ENCODE results near the gene PAFAH2. TPM values are rescaled to one million over a fixed set of nuclear protein-coding genes. Genes with fewer than 3 reads are reported as not detected.
A peak's percentile ranks its signal among the peaks of the same experiment; 100 is the strongest.

Gene PAFAH2
- total RNA-seq, 1 experiment from 2014 or later = 13.0 TPM

GRCh38 chr1:25993197-25993951 lies 4.5 kb downstream of the PAFAH2 start:
- Histone ChIP-seq H3K9ac (ENCODE audit: low read length) (no peak overlapping the region), H3K36me3 (ENCODE audit: control insufficient read depth in 1 of 2, insufficient read depth in 2 of 2, low read length in 2 of 2) (no peaks in the 10 kb centered on the region; a peak in 1 of 4 replicates), H3K4me1 (ENCODE audit: control insufficient read depth in 1 of 2, insufficient read depth in 2 of 2, low read length in 2 of 2) (peaks cover 5 to 23% of the 10 kb centered on the region in 2 experiments; a peak in 3 of 4 replicates), H3K9me2 (ENCODE audit: insufficient read depth) (no peaks in the 10 kb centered on the region), H3K9me3 (ENCODE audit: control insufficient read depth in 1 of 2, insufficient read depth in 1 of 2, low read depth in 1 of 2, low read length in 2 of 2) (no peaks in the 10 kb centered on the region), H2AFZ (ENCODE audit: low read depth, low read length, poor library complexity, severe bottlenecking) (no peak overlapping the region), H3K79me2 (ENCODE audit: insufficient read depth, low read length) (peaks cover 9% of the 10 kb centered on the region; the same call in 1 of the 2 replicates), H4K20me1 (ENCODE audit: insufficient read depth) (no peaks in the 10 kb centered on the region), H3K4me3 (replicated peaks in 1 of 2; ENCODE audit: low read depth in 1 of 2, low read length in 2 of 2) (no peak overlapping the region), H3K27ac (ENCODE audit: low read depth, low read length) (no peak overlapping the region), H3K4me2 (ENCODE audit: low read length) (no peak overlapping the region), H3K27me3 (ENCODE audit: insufficient read depth, low read length) (no peaks in the 10 kb centered on the region)
- no peak for DNase-seq (ENCODE audit: low read depth, low spot score)
- no peak for ATAC-seq
- intact Hi-C loops (cut with micrococcal nuclease) = loop anchor here (10.0 kb wide), 1 partner anchor 449 kb away; the partner anchor contains the start of gene LDLRAP1
- ChIA-PET CTCF (no interaction called here), RAD21 (ENCODE audit: low non-redundant PET in 1 of 2, low total read pairs in 2 of 2, uncharacterized antibody in 2 of 2, unreplicated experiment in 2 of 2) (no interaction called here), POLR2A (interaction anchor here (0.9 kb wide), 1 partner anchor 98 kb away, joined by 3 read pairs; no protein-coding TSS in a partner anchor)
- TF ChIP-seq EZH2 (IDR thresholded peaks at IDR 0.05) (no peak), ATF3 (IDR thresholded peaks at IDR 0.05) (no peak), ZFX (IDR thresholded peaks at IDR 0.05) (no peak), SIN3A (IDR thresholded peaks at IDR 0.05; ENCODE audit: low read depth) (no peak), MAX (IDR thresholded peaks at IDR 0.05) (no peak), SP1 (IDR thresholded peaks at IDR 0.05; ENCODE audit: low read depth) (no peak)
- BruUV-seq (replicated peaks) = no TSS peak

GRCh38 chr1:25992689-25993171 lies 5.1 kb downstream of the PAFAH2 start:
- Histone ChIP-seq H3K9ac (ENCODE audit: low read length) (no peak overlapping the region), H3K9me3 (ENCODE audit: control insufficient read depth in 1 of 2, insufficient read depth in 1 of 2, low read depth in 1 of 2, low read length in 2 of 2) (no peaks in the 10 kb centered on the region), H4K20me1 (ENCODE audit: insufficient read depth) (no peaks in the 10 kb centered on the region), H3K27ac (ENCODE audit: low read depth, low read length) (no peak overlapping the region), H3K4me1 (ENCODE audit: control insufficient read depth in 1 of 2, insufficient read depth in 2 of 2, low read length in 2 of 2) (peaks cover 4 to 21% of the 10 kb centered on the region in 2 experiments; a peak in 3 of 4 replicates), H2AFZ (ENCODE audit: low read depth, low read length, poor library complexity, severe bottlenecking) (no peak overlapping the region), H3K27me3 (ENCODE audit: insufficient read depth, low read length) (no peaks in the 10 kb centered on the region), H3K36me3 (ENCODE audit: control insufficient read depth in 1 of 2, insufficient read depth in 2 of 2, low read length in 2 of 2) (peaks cover 0 to 2% of the 10 kb centered on the region in 2 experiments; a peak in 1 of 4 replicates), H3K4me3 (replicated peaks in 1 of 2; ENCODE audit: low read depth in 1 of 2, low read length in 2 of 2) (no peak overlapping the region), H3K9me2 (ENCODE audit: insufficient read depth) (no peaks in the 10 kb centered on the region), H3K4me2 (ENCODE audit: low read length) (peak overlapping the region; percentile 38; the same call in 1 of the 2 replicates), H3K79me2 (ENCODE audit: insufficient read depth, low read length) (peaks cover 9% of the 10 kb centered on the region; the same call in 1 of the 2 replicates)
- intact Hi-C loops (cut with micrococcal nuclease) = loop anchor here (10.0 kb wide), 1 partner anchor 448 kb away; the partner anchor contains the start of gene LDLRAP1
- ATAC-seq (no peak), DNase-seq (ENCODE audit: low read depth, low spot score) (no peak)
- TF ChIP-seq REST (IDR thresholded peaks at IDR 0.05; ENCODE audit: low read depth) (no peak), SP1 (IDR thresholded peaks at IDR 0.05; ENCODE audit: low read depth) (no peak), ZNF274 (IDR thresholded peaks at IDR 0.05; ENCODE audit: low read depth, low read length) (no peak), YY1 (IDR thresholded peaks at IDR 0.05; ENCODE audit: extremely low read depth, insufficient replicate concordance, low read depth, low read length) (no peak)
- POLR2A ChIA-PET = no interaction called here
- no TSS peak for BruUV-seq (replicated peaks)
- CTCF ChIA-PET = no interaction called here
- RAD21 ChIA-PET (ENCODE audit: low non-redundant PET in 1 of 2, low total read pairs in 2 of 2, uncharacterized antibody in 2 of 2, unreplicated experiment in 2 of 2) = no interaction called here
